ENCODE results near the gene ADAM10.

The ADAM10 gene

DNA sequence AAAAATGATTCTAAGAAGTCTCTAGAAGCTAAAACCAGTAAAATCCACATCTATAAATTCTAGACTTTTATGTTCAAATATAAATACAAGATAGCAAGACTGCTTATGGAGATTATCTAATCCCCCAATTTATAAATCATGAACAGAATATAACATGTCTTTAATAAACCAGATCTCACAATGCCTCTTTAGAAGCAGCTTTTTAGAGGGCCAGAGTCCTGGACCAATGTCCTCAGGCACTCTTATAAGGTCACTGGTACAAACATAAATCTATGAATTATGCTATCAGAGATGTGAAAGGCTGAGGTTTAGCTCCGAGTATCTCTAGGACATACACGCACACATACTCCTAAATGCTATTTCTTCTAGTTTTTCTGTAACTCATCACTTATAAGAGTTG is 78.3 kb downstream of the ADAM10 start:
- DNase-seq (ENCODE audit: low read depth): no peak
- H3K4me3 ChIP-seq (ENCODE audit: low read depth, low read length): no peak overlapping the region
- TF ChIP-seq, protein P1, sequence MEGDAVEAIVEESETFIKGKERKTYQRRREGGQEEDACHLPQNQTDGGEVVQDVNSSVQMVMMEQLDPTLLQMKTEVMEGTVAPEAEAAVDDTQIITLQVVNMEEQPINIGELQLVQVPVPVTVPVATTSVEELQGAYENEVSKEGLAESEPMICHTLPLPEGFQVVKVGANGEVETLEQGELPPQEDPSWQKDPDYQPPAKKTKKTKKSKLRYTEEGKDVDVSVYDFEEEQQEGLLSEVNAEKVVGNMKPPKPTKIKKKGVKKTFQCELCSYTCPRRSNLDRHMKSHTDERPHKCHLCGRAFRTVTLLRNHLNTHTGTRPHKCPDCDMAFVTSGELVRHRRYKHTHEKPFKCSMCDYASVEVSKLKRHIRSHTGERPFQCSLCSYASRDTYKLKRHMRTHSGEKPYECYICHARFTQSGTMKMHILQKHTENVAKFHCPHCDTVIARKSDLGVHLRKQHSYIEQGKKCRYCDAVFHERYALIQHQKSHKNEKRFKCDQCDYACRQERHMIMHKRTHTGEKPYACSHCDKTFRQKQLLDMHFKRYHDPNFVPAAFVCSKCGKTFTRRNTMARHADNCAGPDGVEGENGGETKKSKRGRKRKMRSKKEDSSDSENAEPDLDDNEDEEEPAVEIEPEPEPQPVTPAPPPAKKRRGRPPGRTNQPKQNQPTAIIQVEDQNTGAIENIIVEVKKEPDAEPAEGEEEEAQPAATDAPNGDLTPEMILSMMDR (IDR thresholded peaks at IDR 0.05; ENCODE audit: insufficient read depth, low read depth, low read length, missing control alignments): no peak

DNA sequence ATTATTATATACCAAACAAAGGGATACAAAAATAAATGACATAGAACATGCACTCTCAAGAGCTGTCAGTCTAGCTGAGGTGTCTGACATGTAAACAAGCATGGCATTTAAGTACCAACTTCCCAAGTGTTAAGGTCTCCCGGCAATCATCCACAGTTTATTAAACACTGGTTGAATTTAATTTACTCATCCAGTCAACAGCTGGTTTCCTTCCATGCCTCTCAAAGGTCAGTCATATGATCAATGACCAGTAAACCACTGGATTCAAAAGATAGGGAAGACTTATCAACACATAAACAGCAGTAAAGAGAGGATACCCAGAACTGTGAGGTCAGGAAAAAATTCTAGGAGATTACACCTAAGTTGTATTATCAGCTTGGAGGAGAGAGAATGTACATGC is 80.4 kb downstream of the ADAM10 start:
- TF ChIP-seq, protein P1 (IDR thresholded peaks at IDR 0.05; ENCODE audit: insufficient read depth, low read depth, low read length, missing control alignments): no peak
- no peak for DNase-seq (ENCODE audit: low read depth)
- H3K4me3 ChIP-seq (ENCODE audit: low read depth, low read length): no peak overlapping the region

DNA sequence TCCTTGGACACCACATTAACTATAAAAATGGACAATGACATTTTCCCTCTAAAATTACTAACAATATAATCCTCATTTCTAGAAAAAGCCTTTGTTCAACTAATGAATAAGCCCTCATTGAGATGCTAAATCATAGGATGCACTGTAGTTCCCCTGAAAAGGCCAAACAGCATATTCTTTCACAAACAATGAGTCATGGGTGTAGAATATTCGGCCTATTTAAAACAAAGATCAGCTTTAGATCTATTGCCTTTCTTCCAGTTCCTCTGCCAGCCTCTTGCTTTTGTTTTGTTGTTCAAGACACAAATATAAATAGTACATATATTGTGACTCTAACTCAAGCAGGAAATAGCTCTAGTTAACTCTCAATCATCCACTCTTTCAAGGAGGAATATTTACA is 82.5 kb downstream of the ADAM10 start:
- H3K4me3 ChIP-seq (ENCODE audit: low read depth, low read length): no peak overlapping the region
- TF ChIP-seq, protein P1 (IDR thresholded peaks at IDR 0.05; ENCODE audit: insufficient read depth, low read depth, low read length, missing control alignments): no peak
- no peak for DNase-seq (ENCODE audit: low read depth)

DNA sequence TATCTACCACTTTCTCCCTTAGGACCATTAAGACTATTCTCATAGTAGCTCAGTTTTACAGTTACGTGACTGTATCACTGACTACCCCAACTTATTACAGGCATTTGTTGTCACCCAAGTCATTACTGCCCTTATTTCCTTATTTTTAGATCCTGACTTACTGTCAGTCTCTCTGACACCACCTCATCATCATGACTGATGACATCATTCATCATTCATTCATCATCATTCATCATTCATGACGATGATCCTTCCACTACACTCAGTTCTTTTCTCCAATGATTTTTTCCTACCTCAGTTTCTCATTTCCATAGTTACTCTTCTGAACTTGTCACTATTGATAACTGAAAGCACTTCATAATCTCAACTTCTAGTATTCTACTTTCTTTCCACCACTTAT is 83.8 kb downstream of the ADAM10 start:
- TF ChIP-seq, protein P1 (IDR thresholded peaks at IDR 0.05; ENCODE audit: insufficient read depth, low read depth, low read length, missing control alignments): no peak
- no peak for DNase-seq (ENCODE audit: low read depth)
- H3K4me3 ChIP-seq (ENCODE audit: low read depth, low read length): no peak overlapping the region

DNA sequence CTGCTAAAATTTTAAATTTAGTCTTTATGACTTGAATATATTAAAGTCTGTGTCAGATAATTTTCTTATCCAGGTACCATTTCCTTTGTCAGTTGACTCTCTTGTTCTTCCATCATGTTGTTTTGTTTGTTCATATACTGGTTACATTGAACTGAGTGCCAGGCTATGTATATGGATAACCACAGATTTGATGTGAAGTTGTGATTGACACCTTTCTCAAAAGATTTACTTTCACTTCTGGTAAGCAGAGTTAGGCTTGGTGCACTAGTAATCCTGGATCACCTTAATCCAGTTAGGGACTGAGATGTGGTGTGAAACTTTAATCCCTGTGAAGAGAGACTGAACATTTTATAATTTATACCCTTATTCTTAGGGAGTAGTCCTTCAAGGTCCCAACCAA is 99.4 kb downstream of the ADAM10 start:
- TF ChIP-seq, protein P1 (IDR thresholded peaks at IDR 0.05; ENCODE audit: insufficient read depth, low read depth, low read length, missing control alignments): no peak

DNA sequence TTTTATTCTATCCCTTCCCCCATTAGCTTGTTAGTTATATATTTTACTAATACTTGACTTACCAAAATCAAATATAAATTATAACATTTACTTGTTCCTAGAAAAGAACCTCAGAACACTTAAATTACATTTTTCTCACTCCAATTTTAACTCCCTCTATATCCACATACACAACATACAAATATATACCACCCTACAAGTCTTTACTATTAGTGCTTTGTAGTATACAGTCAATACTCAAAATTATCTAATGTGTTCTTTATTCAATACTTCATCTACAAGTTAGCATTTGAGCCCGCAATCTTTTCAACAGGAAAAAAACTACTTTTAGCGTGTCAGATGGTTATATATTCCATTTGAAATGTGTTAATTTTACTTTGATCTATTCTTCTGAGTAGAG is 100.3 kb downstream of the ADAM10 start:
- DNase-seq (ENCODE audit: low read depth): no peak

More for the DNA sequence above, 99.4 kb downstream of the ADAM10 start:
- no peak for DNase-seq (ENCODE audit: low read depth)
- H3K4me3 ChIP-seq (ENCODE audit: low read depth, low read length): no peak overlapping the region

DNA sequence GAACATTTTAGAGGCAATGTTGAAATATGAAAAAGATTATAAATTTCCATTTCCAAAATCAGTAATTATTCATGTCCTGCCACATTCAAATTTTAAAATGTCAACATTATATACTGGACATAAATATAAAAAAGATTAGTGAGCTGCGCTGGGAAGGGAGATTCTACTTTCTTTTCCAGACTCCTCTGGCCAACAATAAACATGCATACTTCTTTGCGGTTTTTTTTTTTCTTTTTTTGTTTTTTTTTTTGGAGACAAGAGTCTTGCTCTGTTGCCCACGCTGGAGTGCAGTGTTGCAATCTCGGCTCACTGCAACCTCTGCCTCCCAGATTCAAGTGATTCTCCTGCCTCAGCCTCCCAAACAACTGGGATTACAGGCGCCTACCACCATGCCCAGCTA is 105.5 kb downstream of the ADAM10 start:
- no peak overlapping the region for H3K4me3 ChIP-seq (ENCODE audit: low read depth, low read length)
- TF ChIP-seq, protein P1 (IDR thresholded peaks at IDR 0.05; ENCODE audit: insufficient read depth, low read depth, low read length, missing control alignments): no peak

More for the DNA sequence above, 100.3 kb downstream of the ADAM10 start:
- TF ChIP-seq, protein P1 (IDR thresholded peaks at IDR 0.05; ENCODE audit: insufficient read depth, low read depth, low read length, missing control alignments): no peak
- H3K4me3 ChIP-seq (ENCODE audit: low read depth, low read length): no peak overlapping the region

More for the DNA sequence above, 105.5 kb downstream of the ADAM10 start:
- DNase-seq (ENCODE audit: low read depth): no peak
